BE2C (cell line): ENCODE measurements around the gene NR4A1.

Experiments
- DNase-seq: peaks from one replicate; pipeline ENCODE4 v3.0.0-alpha.2; 2020
- H3K27me3 ChIP-seq: fragments of 250-450 bp; sonication (Bioruptor Pico); 2 replicates; pipeline ENCODE4 v1.5.1; 2020; ENCODE audit warnings: mild to moderate bottlenecking
- H3K36me3 ChIP-seq: fragments of 250-450 bp; sonication (Bioruptor Pico); 2 replicates; pipeline ENCODE4 v1.5.1; 2020; ENCODE audit warnings: mild to moderate bottlenecking
- H3K4me1 ChIP-seq: fragments of 250-450 bp; sonication (Bioruptor Pico); 2 replicates; pipeline ENCODE4 v1.5.1; 2020
- H3K4me3 ChIP-seq: 2 replicates; pipeline ENCODE4 v1.5.1; 2011; ENCODE audit warnings: low read depth, low read length
- H3K9me3 ChIP-seq: fragments of 250-450 bp; sonication (Bioruptor Pico); 2 replicates; pipeline ENCODE4 v1.5.1; 2020
- CTCF ChIP-seq: IDR thresholded peaks from 2 replicates; pipeline ENCODE4 v1.5.1; 2012; ENCODE audit warnings: mild to moderate bottlenecking, low read depth, low read length

Gene NR4A1

GRCh38 chr12:52059582-52060497 lies 8.6 kb downstream of the NR4A1 start:
- TF ChIP-seq CTCF, result no peak
- H3K4me1 ChIP-seq, result peaks cover 17% of the 10 kb centered on the region
- H3K36me3 ChIP-seq, result peaks cover 22% of the 10 kb centered on the region
- no peaks in the 10 kb centered on the region for H3K27me3 ChIP-seq
- DNase-seq, result no peak
- no peak overlapping the region for H3K4me3 ChIP-seq
- no peaks in the 10 kb centered on the region for H3K9me3 ChIP-seq

- Histone ChIP-seq H3K36me3 (peaks cover 22% of the 10 kb centered on the region), H3K4me3 (no peak overlapping the region), H3K4me1 (peaks cover 17% of the 10 kb centered on the region), H3K9me3 (no peaks in the 10 kb centered on the region), H3K27me3 (no peaks in the 10 kb centered on the region)
- no peak for TF ChIP-seq CTCF
- DNase-seq, result no peak
Observed at GRCh38 chr12:52060498-52061177, 9.4 kb downstream of the NR4A1 start.

DNA sequence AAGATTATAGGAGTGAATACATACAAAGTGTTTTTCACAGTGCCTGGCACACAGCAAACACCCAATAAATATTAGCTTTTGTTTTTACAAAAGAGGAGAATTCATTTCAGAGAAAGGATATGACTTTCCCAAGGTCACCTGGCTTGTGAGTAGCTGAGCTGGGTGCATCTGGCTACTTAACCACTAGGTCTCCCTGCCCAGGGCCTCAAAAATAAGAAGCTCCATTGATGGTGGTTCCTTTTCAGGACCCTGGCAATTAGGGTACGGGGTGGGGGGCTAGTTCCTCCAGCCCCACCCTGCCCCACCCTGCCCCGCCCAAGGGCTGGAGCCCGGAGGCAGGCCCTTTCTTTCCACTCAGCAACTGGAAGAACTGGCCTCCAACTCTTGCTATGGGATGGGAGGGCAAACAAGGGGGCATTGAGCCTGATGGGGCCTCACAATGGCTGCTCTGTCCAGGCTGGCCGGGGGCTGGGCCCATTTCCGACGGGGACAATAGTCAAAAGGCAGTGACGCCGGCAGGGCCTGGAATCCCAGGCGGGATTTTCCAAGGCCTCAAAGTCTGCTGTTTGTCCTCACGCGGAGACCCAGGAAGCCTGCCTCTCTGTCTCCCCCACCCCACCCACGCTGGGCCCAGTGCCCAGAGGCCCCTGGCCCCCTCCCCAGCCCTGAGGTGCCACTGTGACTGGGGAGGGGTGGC lies 10.4 kb downstream of the NR4A1 start:
- no peak for TF ChIP-seq CTCF
- no peak for DNase-seq
- Histone ChIP-seq H3K4me1 (peaks cover 17% of the 10 kb centered on the region), H3K4me3 (no peak overlapping the region), H3K9me3 (no peaks in the 10 kb centered on the region), H3K27me3 (no peaks in the 10 kb centered on the region), H3K36me3 (peaks cover 22% of the 10 kb centered on the region)

DNA sequence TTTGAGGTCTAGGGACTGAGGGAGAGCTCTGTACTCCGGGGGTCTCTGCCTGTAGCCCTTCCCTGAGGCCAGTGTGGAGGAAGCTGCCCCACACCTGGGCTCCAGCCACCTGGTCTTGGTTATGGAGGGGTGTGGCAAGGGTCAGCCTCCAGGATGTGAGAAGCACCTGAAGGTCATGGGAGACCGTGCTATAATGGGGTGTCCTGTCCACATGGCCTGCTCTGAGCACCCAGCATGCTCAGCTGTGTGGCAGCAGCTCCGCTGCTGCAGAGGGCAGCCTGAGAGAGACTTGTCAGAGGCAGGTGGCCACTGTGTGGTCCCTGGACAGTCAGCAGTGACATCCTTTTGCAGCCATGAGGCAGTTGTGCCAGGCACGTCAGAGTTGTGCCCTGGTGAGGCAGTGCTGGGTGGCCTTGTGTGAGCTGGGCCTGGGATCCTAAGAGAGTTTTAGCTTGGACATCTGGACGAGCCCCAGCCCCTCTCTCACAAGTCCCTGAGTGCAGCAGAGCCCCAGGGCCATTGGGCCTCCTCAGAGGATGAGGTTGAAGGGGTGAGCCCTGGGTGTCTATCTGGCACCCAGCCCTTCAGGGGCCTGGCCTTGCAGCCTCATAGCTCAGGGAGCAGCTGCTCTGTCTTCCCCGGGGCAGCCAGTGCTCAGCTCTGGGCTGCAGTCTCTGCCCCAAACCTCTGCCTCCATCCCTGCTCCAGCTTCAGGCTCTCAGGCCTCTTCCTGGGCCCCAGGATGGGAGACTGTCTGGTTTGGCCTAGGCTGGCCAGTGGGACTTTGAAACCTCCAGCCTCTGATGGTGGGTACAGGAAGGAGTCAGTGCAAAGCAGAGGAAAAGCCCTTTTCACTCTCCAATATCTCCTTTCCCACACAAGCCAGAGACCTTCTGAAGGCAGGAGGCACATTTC lies 11.2 kb downstream of the NR4A1 start:
- Histone ChIP-seq H3K27me3 (no peaks in the 10 kb centered on the region), H3K36me3 (peaks cover 15% of the 10 kb centered on the region), H3K4me3 (no peak overlapping the region), H3K9me3 (no peaks in the 10 kb centered on the region), H3K4me1 (peaks cover 21% of the 10 kb centered on the region)
- no peak for DNase-seq
- no peak for TF ChIP-seq CTCF

GRCh38 chr12:52063082-52063924 lies 12.1 kb downstream of the NR4A1 start:
- no peak for TF ChIP-seq CTCF
- Histone ChIP-seq H3K4me1 (peaks cover 16% of the 10 kb centered on the region), H3K27me3 (no peaks in the 10 kb centered on the region), H3K9me3 (no peaks in the 10 kb centered on the region), H3K36me3 (peaks cover 6% of the 10 kb centered on the region), H3K4me3 (no peak overlapping the region)
- no peak for DNase-seq
